Measurements from ENCODE around the gene RBM20. TPM values are rescaled to one million over a fixed set of nuclear protein-coding genes. Genes with fewer than 3 reads are reported as not detected.

Gene RBM20
- total and polyA plus RNA-seq, 2 experiments from 2014 or later = 0.05 to 0.17 TPM

DNA sequence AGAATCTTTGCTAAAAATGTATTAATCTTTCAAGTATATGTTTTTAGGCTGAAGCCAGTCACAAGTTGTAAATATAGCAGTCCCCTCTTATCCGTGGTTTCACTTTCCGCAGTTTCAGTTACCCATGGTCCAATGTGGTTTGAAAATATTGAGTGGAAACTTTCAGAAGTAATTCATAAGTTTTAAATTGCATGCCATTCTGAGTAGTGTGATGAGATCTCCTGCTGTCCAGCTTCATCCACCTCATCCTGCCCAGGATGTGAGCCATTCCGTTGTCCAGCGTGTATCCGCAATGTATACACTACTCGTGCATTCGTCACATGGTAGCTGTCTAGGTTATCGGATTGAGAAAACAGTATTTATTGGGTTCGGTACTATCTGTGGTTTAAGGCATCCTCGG lies 239.8 kb downstream of the RBM20 start:
- ATAC-seq = no peak
- no peaks in the 10 kb centered on the region for H3K4me1 ChIP-seq (ENCODE audit: insufficient read depth)

More for the DNA sequence above, 239.8 kb downstream of the RBM20 start:
- Mint-ChIP-seq H3K9me3 (no peaks in the 10 kb centered on the region), H3K27me3 (ENCODE audit: insufficient read depth, low read depth, poor library complexity) (no peaks in the 10 kb centered on the region), H3K27ac (no peak overlapping the region), H3K36me3 (ENCODE audit: low read depth) (peaks cover 5% of the 10 kb centered on the region; the same call in 1 of the 3 replicates), H3K4me1 (no peaks in the 10 kb centered on the region), H3K4me3 (no peak overlapping the region)
- no peak for DNase-seq (ENCODE audit: low spot score)
- TF ChIP-seq POLR2AphosphoS5 (IDR thresholded peaks at IDR 0.05; ENCODE audit: low read depth) (no peak), JUNB (IDR thresholded peaks at IDR 0.05; ENCODE audit: unreplicated experiment) (no peak), ZNF331 (CRISPR knock-in tag; IDR thresholded peaks at IDR 0.05; ENCODE audit: low read depth) (no peak), ZNF114 (CRISPR knock-in tag; IDR thresholded peaks at IDR 0.05) (no peak), EZH2phosphoT487 (IDR thresholded peaks at IDR 0.05; ENCODE audit: unreplicated experiment) (no peak), CREB1 (CRISPR knock-in tag; IDR thresholded peaks at IDR 0.05; ENCODE audit: low read depth) (no peak), EZH2 (IDR thresholded peaks at IDR 0.05; ENCODE audit: low read depth, unreplicated experiment) (no peak), NANOG (IDR thresholded peaks at IDR 0.05; ENCODE audit: borderline replicate concordance) (no peak)
- TF ChIP-seq, protein P1, sequence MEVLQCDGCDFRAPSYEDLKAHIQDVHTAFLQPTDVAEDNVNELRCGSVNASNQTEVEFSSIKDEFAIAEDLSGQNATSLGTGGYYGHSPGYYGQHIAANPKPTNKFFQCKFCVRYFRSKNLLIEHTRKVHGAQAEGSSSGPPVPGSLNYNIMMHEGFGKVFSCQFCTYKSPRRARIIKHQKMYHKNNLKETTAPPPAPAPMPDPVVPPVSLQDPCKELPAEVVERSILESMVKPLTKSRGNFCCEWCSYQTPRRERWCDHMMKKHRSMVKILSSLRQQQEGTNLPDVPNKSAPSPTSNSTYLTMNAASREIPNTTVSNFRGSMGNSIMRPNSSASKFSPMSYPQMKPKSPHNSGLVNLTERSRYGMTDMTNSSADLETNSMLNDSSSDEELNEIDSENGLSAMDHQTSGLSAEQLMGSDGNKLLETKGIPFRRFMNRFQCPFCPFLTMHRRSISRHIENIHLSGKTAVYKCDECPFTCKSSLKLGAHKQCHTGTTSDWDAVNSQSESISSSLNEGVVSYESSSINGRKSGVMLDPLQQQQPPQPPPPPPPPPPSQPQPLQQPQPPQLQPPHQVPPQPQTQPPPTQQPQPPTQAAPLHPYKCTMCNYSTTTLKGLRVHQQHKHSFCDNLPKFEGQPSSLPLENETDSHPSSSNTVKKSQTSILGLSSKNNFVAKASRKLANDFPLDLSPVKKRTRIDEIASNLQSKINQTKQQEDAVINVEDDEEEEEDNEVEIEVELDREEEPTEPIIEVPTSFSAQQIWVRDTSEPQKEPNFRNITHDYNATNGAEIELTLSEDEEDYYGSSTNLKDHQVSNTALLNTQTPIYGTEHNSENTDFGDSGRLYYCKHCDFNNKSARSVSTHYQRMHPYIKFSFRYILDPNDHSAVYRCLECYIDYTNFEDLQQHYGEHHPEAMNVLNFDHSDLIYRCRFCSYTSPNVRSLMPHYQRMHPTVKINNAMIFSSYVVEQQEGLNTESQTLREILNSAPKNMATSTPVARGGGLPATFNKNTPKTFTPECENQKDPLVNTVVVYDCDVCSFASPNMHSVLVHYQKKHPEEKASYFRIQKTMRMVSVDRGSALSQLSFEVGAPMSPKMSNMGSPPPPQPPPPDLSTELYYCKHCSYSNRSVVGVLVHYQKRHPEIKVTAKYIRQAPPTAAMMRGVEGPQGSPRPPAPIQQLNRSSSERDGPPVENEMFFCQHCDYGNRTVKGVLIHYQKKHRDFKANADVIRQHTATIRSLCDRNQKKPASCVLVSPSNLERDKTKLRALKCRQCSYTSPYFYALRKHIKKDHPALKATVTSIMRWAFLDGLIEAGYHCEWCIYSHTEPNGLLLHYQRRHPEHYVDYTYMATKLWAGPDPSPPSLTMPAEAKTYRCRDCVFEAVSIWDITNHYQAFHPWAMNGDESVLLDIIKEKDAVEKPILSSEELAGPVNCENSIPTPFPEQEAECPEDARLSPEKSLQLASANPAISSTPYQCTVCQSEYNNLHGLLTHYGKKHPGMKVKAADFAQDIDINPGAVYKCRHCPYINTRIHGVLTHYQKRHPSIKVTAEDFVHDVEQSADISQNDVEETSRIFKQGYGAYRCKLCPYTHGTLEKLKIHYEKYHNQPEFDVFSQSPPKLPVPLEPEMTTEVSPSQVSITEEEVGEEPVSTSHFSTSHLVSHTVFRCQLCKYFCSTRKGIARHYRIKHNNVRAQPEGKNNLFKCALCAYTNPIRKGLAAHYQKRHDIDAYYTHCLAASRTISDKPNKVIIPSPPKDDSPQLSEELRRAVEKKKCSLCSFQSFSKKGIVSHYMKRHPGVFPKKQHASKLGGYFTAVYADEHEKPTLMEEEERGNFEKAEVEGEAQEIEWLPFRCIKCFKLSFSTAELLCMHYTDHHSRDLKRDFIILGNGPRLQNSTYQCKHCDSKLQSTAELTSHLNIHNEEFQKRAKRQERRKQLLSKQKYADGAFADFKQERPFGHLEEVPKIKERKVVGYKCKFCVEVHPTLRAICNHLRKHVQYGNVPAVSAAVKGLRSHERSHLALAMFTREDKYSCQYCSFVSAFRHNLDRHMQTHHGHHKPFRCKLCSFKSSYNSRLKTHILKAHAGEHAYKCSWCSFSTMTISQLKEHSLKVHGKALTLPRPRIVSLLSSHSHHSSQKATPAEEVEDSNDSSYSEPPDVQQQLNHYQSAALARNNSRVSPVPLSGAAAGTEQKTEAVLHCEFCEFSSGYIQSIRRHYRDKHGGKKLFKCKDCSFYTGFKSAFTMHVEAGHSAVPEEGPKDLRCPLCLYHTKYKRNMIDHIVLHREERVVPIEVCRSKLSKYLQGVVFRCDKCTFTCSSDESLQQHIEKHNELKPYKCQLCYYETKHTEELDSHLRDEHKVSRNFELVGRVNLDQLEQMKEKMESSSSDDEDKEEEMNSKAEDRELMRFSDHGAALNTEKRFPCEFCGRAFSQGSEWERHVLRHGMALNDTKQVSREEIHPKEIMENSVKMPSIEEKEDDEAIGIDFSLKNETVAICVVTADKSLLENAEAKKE (CRISPR knock-in tag; IDR thresholded peaks at IDR 0.05) = no peak
- TF ChIP-seq, protein P2, sequence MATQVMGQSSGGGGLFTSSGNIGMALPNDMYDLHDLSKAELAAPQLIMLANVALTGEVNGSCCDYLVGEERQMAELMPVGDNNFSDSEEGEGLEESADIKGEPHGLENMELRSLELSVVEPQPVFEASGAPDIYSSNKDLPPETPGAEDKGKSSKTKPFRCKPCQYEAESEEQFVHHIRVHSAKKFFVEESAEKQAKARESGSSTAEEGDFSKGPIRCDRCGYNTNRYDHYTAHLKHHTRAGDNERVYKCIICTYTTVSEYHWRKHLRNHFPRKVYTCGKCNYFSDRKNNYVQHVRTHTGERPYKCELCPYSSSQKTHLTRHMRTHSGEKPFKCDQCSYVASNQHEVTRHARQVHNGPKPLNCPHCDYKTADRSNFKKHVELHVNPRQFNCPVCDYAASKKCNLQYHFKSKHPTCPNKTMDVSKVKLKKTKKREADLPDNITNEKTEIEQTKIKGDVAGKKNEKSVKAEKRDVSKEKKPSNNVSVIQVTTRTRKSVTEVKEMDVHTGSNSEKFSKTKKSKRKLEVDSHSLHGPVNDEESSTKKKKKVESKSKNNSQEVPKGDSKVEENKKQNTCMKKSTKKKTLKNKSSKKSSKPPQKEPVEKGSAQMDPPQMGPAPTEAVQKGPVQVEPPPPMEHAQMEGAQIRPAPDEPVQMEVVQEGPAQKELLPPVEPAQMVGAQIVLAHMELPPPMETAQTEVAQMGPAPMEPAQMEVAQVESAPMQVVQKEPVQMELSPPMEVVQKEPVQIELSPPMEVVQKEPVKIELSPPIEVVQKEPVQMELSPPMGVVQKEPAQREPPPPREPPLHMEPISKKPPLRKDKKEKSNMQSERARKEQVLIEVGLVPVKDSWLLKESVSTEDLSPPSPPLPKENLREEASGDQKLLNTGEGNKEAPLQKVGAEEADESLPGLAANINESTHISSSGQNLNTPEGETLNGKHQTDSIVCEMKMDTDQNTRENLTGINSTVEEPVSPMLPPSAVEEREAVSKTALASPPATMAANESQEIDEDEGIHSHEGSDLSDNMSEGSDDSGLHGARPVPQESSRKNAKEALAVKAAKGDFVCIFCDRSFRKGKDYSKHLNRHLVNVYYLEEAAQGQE (IDR thresholded peaks at IDR 0.05; ENCODE audit: unreplicated experiment) = no peak
- TF ChIP-seq, protein P3, sequence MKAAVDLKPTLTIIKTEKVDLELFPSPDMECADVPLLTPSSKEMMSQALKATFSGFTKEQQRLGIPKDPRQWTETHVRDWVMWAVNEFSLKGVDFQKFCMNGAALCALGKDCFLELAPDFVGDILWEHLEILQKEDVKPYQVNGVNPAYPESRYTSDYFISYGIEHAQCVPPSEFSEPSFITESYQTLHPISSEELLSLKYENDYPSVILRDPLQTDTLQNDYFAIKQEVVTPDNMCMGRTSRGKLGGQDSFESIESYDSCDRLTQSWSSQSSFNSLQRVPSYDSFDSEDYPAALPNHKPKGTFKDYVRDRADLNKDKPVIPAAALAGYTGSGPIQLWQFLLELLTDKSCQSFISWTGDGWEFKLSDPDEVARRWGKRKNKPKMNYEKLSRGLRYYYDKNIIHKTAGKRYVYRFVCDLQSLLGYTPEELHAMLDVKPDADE (IDR thresholded peaks at IDR 0.05) = no peak
- Histone ChIP-seq H3K4me2 (no peak overlapping the region), H3K79me2 (replicated peaks; ENCODE audit: insufficient read depth) (no peaks in the 10 kb centered on the region), H3K36me3 (ENCODE audit: insufficient read depth) (no peaks in the 10 kb centered on the region), H3K27ac (ENCODE audit: low read depth) (no peak overlapping the region), H3K4me3 (no peak overlapping the region), H3F3A (replicated peaks; ENCODE audit: low read depth) (no peaks in the 10 kb centered on the region), H3K27me3 (ENCODE audit: insufficient read depth) (no peaks in the 10 kb centered on the region), H2AFZ (no peak overlapping the region), H4K20me1 (replicated peaks; ENCODE audit: insufficient read depth) (no peaks in the 10 kb centered on the region), H3K9me2 (ENCODE audit: insufficient read depth) (no peaks in the 10 kb centered on the region)

All from GM23338 (cell line).